HG03457 (cell line): ENCODE results near the gene ZNF695.
"Not testable (repeated sequence)": the region's sequence is repeated elsewhere in the genome, so short reads cannot be mapped to it uniquely, and the experiment has no call there.

Source experiments
- ATAC-seq: cut with Tn5 transposase; IDR thresholded peaks from one replicate; pipeline ENCODE4 v1.9.1; 2021; ENCODE audit warnings: moderate number of reproducible peaks; ENCODE audit not compliant: unreplicated experiment

The ZNF695 gene

DNA sequence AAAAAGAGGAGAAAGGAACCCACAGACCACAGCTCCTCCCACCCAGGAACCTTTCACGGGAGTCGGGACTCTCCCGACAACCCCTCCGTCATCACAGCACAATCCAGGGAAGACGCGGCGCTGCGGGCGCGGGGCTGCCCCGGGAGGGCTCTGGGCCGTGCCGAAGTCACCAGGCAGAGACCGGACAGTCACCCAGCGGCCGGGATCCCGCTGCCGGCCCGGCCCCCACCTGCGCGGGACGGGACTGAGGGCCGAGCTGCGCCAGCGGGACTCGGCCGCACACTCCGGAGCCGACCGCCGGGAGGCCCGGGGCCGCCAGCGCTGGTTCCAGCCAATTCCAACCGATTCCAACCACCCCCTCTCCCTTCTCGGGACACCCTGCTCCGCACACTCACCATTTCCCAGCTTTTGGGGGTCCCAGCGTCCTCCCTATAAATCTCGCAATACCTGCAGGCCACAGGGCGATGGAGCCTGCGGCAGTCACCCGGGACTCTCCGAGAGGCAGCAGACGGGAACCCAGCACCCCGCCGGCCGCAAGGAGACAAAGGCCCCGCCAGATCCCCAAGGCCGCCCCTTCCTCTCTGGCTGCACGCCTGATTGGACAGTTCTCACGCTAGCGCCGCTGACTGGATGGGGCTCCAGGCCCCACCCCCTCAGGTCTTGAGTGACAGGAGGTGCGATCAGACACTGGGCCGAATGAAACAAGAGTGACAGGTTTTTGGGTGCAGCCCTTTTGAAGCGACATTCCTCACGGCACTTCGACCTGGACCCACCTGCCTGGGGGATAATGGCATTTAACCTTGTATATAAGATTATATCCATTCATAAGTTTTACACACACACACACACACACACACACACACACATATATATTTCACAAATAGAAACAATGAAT lies at the start of gene ZNF695:
Gene ZNF695, minus strand, starts transcription at position 547 of the 895 bp plus-strand sequence. Its CDS starts 149 bp downstream, at position 398.
- peak; percentile 99 for ATAC-seq

DNA sequence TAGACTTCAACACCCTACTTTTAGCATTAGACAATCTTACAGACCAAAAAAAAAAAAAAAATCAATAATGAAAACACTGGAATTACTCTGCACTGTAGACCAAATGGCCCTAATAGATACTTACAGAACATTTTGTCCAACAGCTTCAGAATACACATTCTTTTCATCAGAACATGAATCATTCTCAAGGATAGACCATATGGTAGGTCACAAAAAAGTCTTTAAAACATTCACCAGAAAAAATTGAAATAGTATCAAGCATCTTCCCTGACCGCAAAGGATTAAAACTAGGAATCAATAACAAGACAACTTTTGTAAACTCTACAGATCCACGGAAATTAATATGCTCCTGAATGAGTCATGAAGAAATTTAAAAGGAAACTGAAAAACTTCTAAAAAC lies 48.2 kb upstream of the ZNF695 start:
- ATAC-seq, result no peak

DNA sequence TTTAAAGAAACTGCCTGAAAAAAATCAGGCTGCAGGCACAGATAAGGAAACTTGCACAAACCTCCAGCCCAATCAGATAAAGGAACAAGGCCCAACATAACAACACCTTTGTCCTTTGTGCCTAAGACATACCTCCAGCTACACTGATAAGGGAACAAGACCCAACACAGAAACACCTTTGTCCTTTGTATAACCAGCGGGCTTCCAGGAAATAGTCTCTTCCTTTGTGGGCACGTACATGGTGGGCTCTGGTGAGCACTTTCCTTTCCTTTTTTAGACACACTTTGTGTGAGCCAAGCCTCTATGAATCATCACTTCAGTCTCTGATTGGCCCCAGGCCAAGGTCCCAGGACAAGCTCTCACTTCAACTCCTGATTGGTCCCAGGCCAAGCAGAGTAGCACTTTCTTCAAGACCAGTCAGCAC lies 47.1 kb upstream of the ZNF695 start:
- ATAC-seq, result no peak

DNA sequence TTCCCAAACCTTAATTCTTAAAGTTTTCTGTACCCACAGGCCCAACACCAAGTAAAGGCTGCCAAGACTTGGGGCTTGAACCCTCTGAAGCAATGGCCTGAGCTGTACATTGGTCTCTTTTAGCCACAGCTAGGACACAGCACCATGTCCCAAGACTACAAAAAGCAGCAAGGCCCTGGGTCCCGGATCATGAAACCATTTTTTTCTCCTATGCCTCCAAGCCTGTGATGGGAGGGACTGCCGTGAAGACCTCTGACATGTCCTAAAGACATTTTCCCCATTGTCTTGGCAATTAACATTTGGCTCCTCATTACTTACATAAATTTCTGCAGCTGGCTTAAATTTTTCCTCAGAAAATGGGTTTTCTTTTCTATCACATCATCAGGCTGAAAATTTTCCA lies 39.8 kb upstream of the ZNF695 start:
- no peak for ATAC-seq

DNA sequence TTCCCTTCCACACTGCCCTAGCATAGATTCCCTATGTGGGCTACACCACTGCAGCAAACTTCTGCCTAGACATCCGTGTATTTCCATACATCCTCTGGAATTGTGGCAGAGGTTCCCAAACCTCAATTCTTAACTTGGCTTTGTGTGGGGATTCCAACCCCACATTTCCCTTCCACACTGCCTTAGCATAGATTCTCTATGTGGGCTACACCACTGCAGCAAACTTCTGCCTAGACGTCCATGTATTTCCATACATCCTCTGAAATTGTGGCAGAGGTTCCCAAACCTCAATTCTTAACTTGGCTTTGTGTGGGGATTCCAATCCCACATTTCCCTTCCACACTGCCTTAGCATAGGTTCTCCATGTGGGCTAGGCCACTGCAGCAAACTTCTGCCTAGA lies 39.4 kb upstream of the ZNF695 start:
- ATAC-seq, result no peak

DNA sequence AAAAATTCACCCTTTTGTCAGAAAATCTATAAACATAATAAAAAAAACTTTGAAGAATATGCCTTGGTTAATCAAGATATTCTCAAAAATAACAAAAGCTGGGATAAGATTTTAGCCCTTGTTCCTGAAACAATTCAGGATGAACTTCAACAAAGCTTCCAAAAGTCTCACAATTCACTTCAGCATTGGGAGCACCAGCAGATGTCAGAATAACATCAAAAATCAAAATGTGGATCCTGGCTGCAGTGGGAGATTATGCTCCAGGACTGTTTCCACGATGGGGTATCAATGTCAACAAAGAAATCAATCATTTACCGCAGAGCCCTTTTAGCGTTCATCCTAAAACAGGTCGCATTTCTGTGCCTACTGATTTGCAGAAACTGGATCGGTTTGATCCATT lies 35.5 kb upstream of the ZNF695 start:
- ATAC-seq, result no peak

DNA sequence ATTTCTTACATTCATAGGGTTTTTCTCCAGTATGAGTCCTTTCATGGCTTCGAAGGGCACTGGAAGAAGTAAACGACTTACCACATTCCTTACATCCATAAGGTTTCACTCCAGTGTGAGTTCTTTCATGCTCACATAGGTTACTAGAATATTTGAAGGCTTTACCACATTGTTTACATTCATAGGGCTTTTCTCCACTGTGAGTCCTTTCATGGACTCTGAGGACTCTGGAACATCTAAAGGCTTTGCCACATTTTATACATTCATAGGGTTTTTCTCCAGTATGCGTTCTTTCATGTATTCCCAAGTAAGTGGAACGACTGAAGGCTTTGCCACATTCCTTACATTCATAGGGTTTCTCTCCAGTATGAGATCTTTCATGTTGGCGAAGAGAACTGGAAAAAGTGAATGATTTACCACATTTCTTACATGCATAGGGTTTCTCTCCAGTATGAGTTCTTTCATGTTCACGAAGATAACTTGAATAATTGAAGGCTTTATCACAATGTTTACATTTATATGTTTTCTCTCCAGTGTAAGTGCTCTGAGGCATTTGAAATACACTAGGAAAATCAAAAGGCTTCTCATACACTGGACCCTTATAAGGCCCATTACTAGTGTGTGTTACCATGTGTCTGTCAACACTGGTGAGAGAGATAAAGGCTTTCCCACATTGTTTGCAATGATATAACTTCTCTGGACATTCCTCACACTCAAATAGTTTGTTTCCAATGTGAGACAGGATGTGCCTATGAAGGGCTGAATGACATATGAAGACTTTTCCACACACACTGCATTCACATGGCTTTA lies 29.9 kb upstream of the ZNF695 start:
- no peak for ATAC-seq

DNA sequence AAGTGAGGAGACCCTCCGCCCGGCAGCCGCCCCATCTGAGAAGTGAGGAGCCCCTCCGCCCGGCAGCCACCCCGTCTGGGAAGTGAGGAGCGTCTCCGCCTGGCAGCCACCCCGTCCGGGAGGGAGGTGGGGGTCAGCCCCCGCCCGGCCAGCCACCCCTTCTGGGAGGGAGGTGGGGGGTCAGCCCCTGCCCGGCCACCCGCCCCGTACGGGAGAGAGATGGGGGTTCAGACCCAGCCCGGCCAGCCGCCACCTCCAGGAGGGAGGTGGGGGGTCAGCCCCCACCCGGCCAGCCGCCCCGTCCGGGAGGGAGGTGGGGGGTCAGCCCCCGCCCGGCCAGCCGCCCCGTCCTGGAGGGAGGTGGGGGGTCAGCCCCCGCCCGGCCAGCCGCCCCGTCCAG lies 24.4 kb upstream of the ZNF695 start:
- ATAC-seq, result not testable (repeated sequence)

DNA sequence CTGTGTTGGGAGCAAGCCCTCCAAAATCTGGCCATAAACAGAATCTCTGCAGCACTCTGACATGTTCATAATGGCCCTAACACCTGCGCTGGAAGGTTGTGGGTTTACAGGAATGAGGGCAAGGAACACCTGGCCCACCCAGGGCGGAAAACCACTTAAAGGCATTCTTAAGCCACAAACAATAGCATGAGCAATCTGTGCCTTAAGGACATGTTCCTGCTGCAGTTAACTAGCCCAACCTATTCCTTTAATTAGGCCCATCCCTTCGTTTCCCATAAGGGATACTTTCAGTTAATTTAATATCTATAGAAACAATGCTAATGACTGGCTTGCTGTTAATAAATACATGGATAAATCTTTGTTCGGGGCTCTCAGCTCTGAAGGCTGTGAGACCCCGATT lies 16.8 kb upstream of the ZNF695 start:
- ATAC-seq, result not testable (repeated sequence)

DNA sequence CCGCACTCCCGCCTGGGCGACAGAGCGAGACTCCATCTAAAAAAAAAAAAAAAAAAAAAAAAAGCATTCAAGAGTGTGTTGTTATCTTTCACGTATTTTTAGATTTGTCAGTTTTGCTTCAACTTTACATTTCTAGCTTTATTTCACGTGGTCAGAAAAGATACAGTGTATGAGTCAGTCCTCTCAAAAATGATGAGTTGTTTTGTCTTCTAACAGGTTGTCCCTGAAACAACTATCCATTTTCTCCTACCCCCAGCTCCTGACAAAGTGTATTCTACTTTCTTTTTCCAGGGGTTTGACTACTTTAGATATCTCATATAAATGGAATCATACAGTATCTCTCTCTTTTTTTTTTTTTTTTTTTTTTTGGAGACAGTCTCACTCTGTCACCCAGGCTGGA lies 5.5 kb upstream of the ZNF695 start:
- no peak for ATAC-seq

DNA sequence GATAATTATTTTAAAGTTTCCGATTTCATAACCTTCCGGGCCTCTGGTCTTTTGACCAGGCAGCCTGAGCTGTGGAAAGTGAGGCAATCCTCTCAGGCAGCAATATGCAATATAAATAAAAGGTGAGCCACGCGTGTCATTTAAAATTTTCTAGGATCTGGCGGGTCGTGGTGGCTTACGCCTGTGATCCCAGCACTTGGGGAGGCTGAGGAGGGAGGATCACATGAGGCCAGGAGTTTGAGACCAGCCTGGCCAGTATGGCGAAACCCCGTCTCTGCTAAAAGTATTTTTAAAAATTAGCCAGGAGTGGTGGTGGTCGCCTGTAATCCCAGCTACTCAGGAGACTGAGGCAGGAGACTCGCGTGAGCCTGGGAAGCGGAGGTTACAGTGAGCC lies 546 bp upstream of the ZNF695 start:
- no peak for ATAC-seq

DNA sequence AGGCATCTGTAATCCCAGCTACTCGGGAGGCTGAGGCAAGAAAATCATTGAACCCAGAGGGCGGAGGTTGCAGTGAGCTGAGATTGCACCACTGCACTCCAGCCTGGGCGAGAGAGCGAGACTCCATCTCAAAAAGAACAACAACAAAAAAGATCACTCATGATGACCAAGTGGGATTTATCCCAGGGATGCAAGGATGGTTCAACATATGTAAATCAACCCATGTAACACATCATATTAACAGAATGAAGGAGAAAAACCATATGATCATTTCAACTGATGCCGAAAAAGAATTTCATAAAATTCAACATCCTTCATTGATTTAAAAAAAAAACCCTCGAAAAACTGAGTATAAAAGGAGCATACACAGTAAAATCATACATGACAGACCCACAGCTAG lies 3.8 kb downstream of the ZNF695 start:
- not testable (repeated sequence) for ATAC-seq

DNA sequence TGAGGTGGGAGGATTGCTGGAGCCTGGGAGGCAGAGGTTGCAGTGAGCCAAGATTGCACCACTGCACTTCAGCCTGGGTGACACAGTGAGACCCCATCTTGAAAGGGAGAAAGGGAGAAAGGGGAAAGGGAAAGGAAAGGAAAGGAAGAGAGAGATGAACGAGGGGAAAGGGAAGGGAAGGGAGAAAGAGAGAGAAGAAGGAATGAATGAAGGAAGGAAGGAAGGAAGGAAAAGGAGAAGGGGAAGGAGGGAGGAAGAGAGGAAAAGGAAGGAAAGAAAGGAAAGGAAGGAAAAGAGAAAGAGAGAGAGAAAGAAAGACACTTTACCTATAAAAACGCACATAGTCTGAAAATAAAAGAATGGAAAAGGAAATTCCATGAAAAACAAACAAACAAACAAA lies 18.0 kb downstream of the ZNF695 start:
- ATAC-seq, result no peak

DNA sequence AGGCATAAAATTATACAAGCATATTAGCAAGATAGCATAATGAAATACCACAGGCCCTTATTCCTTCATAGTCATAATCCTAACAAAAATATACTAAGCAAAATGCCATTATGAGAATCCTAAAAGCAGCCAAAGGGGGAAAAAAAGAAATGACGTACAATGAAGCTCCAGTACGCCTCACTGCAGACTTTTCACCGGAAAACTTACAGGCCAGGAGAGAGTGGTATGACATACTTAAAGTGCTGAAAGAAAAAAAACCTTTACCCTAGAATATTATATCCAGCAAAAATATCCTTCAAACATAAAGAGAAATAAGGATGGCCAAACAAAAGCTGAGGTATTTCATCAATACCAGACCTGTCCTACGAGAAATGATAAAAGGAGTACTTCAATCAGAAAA lies 19.5 kb downstream of the ZNF695 start:
- no peak for ATAC-seq

DNA sequence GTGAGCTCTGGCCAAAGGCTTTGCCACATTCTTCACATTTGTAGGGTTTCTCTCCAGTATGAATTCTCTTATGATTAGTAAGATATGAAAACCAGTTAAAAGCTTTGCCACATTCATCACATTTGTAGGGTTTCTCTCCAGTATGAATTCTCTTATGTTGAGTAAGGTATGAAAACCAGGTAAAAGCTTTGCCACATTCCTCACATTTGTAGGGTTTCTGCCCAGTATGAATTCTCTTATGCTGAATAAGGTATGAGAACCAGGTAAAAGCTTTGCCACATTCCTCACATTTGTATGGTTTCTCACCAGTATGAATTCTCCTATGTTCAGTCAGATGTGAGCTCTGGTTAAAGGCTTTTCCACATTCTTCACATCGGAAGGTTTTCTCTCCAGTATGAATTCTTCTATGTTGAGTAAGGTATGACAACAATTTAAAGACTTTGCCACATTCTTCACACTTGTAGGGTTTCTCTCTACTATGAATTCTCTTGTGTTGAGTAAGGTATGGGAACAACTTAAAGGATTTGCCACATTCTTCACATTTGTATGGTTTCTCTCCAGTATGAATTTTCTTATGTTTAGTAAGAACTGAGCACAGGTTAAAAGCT lies 20.7 kb downstream of the ZNF695 start:
- ATAC-seq, result no peak

DNA sequence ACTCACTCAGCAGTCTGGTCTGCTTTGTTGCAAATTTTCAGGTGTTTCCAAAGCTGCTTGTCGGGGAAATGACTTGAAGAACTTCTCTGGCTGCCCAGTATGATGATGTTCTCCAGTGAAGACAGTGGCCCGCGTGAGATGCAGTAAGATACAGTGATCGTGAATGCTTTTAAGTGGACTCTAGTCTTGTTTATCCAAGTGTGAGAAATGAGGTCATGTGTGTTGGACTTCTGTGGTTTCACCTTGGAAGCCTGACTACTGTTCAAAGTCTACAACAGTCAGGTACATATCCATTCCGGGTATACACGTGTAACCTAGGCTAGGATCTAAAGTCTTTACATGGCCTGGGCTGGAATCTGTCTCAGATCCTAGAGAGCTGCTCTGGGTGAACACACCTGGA lies 29.1 kb downstream of the ZNF695 start:
- ATAC-seq, result no peak

DNA sequence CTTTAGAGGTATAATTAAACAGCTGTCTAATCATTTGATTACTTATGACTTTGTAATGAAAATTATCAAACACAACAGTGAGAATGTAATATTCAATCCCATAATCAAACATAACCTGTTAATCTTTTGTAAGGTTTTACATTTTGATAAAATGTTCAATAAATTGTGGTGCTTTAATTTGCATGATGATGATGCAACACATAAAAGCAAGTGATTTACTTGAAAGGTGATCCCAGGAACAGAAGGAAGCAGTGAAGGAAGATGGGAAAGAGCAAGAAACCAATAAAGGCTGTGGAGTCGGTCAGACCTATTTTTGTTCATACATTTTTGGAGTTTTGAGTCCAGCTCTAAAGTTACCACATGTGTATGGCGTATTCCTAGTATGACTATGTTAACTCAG lies 29.6 kb downstream of the ZNF695 start:
- ATAC-seq, result no peak

DNA sequence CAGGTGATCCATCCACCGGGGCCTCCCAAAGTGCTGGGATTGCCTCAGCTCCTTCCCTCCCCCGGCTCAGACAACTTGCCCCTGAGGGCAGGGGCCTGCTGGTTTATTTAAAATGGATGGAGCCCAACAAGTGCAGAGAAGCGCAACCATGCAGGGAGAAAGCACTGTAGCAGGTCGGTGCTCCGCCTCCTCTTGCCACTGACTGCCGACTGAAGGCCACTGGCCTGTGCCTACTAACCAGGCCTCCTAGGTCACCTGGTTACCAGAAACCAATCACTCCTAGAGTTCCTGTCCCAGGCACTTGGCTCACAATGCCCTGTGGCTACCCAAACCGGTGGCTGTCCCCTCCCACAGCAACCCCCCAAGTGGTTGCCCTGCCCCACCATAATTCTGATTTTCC lies 35.9 kb downstream of the ZNF695 start:
- ATAC-seq, result no peak

DNA sequence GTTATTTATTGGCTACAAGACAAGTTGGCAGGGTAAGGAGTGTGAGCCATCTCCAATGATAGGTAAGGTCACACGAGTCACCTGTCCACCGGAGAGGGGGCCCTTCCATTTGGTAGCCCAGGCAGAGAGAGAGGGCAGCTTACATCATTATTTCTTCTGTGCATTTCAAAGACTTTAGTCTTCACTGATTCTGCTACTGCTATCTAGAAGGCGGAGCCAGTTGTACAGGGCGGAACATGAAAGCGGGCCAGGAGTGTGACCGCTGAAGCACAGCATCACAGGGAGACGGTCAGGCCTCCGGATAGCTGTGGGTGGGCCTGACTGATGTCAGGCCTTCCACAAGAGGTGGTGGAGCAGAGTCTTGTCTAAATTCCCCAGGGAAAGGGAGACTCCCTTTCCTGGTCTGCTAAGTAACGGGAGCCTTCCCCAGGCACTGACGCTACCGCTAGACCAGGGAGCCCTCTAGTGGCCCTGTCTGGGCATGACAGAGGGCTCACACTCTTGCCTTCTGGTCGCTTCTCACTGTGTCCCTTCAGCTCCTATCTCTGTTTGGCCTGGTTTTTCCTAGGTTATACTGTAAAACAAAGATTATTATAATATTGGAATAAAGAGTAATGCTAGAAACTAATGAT lies 36.7 kb downstream of the ZNF695 start:
- ATAC-seq, result no peak

DNA sequence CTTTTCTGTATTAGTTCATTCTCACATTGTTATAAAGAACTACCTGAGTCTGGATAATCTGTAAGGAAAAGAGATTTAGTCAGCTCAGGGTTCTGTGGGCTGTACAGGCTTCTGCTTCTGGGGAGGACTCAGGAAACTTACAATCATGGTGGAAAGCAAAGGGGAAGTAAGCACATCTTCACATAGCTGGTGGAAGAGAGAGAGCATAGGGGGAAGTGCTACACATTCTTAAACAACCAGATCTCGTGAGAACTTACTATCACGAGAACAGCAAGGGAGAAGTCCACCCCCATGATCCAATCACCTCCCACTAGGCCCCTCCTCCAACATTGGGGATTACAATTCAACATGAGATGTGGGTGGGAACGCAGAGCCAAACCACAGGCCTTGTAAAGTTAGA lies 38.2 kb downstream of the ZNF695 start:
- ATAC-seq, result no peak

DNA sequence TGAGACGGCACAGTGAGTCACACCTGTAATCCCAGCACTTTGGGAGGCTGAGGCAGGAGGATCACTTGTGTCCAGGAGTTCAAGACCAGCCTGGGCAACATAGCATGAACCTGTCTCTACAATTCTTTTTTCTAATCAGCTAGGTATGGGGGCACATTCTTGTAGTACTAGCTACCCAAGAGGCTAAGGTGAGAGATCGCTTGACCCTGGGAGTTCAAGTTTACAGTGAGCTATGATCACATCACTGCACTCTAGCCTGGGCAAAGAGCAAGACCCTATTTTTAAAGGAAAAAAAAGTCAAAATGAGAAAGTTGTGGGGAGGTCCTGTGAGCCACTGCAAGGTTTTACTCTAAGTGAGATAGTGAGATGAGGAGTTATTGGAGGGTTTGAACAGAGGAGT lies 41.4 kb downstream of the ZNF695 start:
- ATAC-seq, result no peak
